ENCODE data around the gene SPDYE9.
"Not testable (repeated sequence)": the region's sequence is repeated elsewhere in the genome, so short reads cannot be mapped to it uniquely, and the experiment has no call there.

The SPDYE9 gene

GRCh38 chr7:73085938-73086337, at the start of gene SPDYE9:
TSS of gene SPDYE9 (minus strand) at chr7:73086038. CDS start at chr7:73084238, 1,800 bp downstream.
- DNase-seq = not testable (repeated sequence)

- not testable (repeated sequence) for DNase-seq
These were observed 49.0 kb upstream of the SPDYE9 start for GRCh38 chr7:73134866-73135265.

GRCh38 chr7:73132651-73133217, 46.9 kb upstream of the SPDYE9 start:
- not testable (repeated sequence) for DNase-seq

- DNase-seq = not testable (repeated sequence)
These were observed 44.8 kb upstream of the SPDYE9 start for GRCh38 chr7:73130612-73131011.

GRCh38 chr7:73124126-73124525, 38.3 kb upstream of the SPDYE9 start:
- not testable (repeated sequence) for DNase-seq

GRCh38 chr7:73122778-73123447, 37.1 kb upstream of the SPDYE9 start:
- DNase-seq = not testable (repeated sequence)

- DNase-seq = not testable (repeated sequence)
These were observed 32.3 kb upstream of the SPDYE9 start for GRCh38 chr7:73118155-73118554.

- DNase-seq = not testable (repeated sequence)
These were observed 28.0 kb downstream of the SPDYE9 start, which contains the start of gene SPDYE11 for GRCh38 chr7:73057811-73058210. TSS of gene SPDYE11 (minus strand) at chr7:73057911. CDS start at chr7:73056111, 1,800 bp downstream.

- not testable (repeated sequence) for DNase-seq
These were observed 56.2 kb downstream of the SPDYE9 start, which contains the start of gene SPDYE8 for GRCh38 chr7:73029666-73030065. TSS of gene SPDYE8 (minus strand) at chr7:73029766. CDS start at chr7:73027966, 1,800 bp downstream.

All from NCI-H69 (cell line).